Lower leg skin (tissue), 3 donors: ENCODE data around the gene NFIB.

Experiments used
- POLR2A ChIP-seq, 2 donors: fragments of 450-650 bp; IDR thresholded peaks; one replicate each; pipeline ENCODE4 v1.6.1; 2016 to 2017; ENCODE audit warnings: antibody characterized with exemption in 2 of 2, mild to moderate bottlenecking in 1 of 2, moderate library complexity in 1 of 2
- TF ChIP-seq, protein P1 (sequence below), 3 donors: fragments of 450-650 bp; IDR thresholded peaks; one replicate each; pipeline ENCODE4 v1.5.1; 2016; ENCODE audit warnings: antibody characterized with exemption in 3 of 3, mild to moderate bottlenecking in 3 of 3, moderate library complexity in 2 of 3

DNA sequence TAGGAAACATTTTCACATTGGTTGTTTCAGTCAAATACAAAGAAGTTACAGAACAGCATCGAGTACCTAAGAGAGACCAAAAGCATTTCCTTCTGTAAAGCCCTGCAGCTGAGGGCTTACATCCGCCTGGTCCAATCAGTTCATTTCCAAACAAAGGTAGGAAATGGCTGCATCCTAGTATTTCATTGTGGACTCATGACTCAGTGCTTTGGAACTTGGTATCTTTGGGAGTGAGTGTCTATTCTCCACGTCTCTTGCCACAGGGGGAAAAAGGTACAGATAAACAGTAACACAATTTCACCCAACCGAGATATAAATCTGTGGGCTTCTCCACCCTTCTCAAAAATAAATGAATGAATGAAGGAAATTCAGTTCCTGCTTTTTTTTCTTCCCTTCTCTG lies 75.4 kb downstream of the NFIB start:
- TF ChIP-seq, protein P1, sequence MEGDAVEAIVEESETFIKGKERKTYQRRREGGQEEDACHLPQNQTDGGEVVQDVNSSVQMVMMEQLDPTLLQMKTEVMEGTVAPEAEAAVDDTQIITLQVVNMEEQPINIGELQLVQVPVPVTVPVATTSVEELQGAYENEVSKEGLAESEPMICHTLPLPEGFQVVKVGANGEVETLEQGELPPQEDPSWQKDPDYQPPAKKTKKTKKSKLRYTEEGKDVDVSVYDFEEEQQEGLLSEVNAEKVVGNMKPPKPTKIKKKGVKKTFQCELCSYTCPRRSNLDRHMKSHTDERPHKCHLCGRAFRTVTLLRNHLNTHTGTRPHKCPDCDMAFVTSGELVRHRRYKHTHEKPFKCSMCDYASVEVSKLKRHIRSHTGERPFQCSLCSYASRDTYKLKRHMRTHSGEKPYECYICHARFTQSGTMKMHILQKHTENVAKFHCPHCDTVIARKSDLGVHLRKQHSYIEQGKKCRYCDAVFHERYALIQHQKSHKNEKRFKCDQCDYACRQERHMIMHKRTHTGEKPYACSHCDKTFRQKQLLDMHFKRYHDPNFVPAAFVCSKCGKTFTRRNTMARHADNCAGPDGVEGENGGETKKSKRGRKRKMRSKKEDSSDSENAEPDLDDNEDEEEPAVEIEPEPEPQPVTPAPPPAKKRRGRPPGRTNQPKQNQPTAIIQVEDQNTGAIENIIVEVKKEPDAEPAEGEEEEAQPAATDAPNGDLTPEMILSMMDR (IDR thresholded peaks at IDR 0.05), result no peak
- no peak for TF ChIP-seq POLR2A (IDR thresholded peaks at IDR 0.05)
